Right renal pelvis (tissue), 4 donors: ENCODE measurements around the gene CLSTN1. TPM values are rescaled to one million over a fixed set of nuclear protein-coding genes. Genes with fewer than 3 reads are reported as not detected.
"Not testable (repeated sequence)": the region's sequence is repeated elsewhere in the genome, so short reads cannot be mapped to it uniquely, and the experiment has no call there.

Experiments
- DNase-seq, 4 donors: peaks; one replicate each; pipeline ENCODE4 v3.0.0-alpha.2; 2013; ENCODE audit warnings: low read depth in 4 of 4, low spot score in 3 of 4, missing footprints in 1 of 4
- polyA plus RNA-seq, 4 donors: library from polyadenylated mRNA; unstranded; fragments of 120-200 nt; gene quantifications; one replicate each; pipeline ENCODE4 v1.2.1, GENCODE V29; 2013; ENCODE audit not compliant: insufficient read length in 4 of 4

Gene CLSTN1
- polyA plus RNA-seq, 4 donors: 141 to 170 (median 147) TPM

DNA sequence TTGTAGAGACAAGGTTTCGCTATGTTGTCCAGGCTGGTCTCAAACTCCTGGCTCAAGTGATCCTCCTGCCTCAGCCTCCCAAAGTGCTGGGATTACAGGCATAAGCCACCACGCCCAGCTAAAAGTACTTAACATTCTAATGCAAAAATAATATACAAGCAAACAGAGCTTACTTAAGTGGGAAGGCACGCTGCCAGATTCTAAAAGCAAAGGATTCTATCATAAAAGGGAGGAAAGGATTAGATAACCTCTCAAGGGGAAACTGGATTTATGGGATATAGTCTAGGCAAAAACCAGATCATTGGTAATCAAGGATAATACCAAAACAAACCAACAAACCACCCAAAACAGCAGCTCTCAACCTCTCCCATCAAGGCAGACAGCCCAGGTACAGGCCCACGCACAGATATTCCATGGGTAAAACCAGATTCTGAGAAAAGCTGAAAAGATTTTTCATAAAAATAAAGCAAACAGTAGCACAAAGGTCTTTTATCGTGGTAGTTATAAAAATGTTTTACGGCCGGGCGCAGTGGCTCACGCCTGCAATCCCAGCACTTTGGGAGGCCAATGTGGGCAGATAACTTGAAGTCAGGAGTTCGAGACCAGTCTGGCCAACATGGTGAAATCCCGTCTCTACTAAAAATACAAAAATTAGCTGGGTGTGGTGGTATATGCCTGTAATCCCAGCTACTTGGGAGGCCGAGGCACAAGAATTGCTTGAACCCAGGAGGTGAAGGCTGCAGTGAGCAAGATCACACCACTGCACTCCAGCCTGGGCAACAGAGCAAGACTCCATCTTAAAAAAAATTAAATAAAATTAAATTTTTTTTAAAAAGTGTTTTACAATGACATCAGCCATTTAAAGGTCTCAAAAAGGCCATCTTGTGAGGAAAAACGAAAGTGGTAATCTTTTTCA, 20.5 kb downstream of the CLSTN1 start:
- DNase-seq: not testable (repeated sequence)

DNA sequence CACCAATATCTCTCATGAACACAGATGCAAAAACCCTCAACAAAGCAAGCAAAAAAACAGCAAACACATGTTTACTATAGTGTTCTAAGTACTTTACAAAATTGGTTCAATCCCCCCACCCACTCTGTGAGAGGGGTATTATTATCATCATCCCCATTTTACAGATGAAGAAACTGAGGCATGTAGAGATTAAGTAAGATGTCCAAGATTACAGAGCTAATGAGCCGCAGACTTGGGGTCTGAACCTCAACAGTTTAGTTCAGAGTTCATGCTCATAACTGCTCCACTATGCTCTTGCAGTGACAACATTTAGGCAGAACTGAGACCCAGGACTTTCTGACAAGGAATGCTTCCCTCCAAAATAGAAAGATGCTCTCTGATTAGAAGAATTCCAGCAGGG, 21.9 kb downstream of the CLSTN1 start:
- no peak for DNase-seq

DNA sequence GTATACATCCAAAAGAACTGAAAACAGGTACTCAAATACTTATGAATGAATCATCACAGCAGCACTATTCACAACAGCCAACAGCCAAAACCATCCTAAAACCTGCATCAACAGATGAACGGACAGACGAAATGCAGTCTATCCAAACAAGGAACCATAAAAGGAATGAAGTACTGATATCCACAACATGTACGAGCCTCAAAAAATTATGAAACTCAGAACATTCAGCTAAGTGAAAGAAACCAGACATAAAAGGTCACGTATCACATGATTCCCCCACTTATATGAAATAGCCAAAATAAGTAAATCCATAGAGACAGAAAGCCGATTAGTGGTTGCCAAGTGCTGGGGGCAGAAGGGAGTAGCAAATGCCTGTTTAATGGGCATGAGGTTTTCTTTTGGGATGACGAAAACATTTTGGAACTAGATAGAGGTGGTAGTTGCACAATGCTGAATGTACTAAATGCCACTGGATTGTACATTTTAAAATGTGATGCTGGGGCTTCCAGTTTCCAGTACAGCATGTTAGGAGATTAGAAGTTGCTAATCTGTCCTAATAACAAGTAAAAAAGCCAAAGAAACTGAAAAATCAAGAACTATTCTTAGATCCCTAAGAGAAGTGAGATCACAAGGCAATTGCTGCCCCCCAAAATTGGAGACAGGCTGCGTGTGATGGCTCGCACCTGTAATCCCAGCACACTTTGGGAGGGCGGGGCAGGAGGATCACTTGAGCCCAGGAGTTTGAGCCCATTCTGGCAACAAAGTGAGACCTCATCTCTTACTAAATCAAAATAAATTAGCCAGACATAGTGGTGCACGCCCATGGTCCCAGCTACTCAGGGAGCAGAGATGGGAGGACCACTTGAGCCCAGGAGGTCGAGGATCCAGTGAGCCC, 25.3 kb downstream of the CLSTN1 start:
- DNase-seq: no peak

DNA sequence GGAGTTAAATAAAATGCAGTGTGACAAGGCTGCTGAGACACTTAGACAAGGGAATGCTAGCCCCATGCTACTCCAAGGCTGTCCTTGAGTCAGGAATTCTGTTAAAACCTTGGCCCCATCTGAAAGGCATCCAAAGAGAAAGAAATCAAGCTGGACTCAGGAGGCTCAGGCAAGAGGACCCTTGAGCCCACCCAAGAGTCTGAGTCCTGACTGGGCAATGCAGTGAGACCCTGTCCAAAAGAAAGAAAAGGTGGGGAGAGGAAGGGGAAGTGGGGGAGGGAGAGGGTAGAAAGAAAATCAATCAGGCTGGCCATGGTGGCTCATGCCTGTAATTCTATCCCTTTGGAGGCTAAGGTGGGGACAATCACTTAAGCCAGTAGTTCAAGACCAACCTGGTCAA, 26.7 kb downstream of the CLSTN1 start:
- DNase-seq: no peak

DNA sequence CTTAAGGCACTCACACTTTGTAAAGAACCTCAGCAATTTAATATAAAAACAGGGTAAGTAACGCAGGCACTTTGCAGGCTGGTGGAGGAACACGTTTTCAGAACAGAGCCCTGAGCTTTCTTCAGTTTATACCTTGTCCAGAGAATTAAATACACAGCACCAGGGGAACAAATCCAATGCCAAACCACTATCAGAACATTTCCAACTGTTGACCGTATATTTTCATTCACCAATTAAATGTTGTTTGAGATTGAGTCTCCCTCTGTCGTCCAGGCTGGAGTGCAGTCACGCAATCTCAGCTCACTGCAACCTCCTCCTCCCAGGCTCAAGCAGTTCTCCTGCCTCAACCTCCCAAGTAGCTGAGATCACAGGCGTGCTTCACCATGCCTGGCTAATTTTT, 29.7 kb downstream of the CLSTN1 start:
- no peak for DNase-seq

DNA sequence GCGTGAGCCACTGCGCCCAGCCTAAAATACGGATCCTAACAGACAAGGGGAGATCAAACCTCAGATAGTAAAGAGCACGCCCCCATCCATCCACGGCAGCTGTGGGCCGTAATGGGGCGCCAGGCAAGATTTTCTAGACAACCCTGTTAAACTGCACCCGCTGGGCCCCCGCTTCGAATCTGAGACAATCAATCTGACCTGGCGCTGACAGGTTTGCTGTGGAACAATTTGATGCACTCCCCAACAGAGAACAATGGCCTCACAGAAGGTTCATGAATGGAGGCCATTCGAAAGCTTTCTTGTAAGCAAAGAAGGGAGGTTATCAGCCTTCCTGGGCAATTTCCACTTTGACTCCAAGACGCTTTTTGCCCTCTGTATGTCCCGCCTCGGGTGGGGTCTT, 30.5 kb downstream of the CLSTN1 start:
- DNase-seq: no peak

DNA sequence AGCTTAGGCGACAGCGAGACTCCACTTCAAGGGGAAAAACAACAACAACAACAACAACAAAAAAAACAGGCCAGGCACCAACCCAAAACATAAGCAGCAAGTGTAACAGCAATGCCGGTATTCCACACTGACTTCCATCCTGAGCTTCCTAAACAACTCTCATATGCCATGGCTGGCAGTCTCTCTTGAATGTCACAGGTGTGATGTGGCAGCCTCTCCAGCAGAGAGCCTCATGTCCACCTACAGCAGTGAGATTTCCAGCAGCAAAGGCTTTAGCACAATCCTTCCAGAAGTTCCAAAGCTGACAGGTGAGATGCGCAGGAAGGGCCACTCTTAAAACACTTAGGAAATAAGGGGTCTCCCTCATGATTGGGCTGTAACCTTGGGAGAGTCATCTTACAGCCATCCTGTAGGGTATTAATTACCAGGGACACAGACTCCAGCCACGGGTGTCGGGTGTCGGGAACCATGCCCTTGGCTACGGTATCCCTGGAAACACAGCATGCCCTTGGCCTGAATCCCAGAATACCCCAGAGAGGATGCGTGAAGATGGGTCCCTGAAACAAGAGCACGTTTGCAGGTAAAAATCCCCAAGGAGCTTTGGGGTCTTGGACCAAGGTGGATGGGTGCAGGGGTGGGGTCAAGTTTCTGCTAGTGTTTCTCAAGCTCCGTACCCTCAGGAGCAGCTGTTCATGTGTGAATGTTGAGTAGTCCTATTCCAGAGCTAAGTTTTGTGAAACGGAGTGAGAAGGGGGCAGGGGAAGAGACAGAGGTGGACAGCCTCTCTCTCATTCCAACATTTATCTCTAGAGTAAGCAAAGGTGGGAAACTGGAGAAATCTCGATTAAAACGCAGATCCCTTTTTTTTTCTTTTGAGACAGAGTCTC, 31.4 kb downstream of the CLSTN1 start:
- DNase-seq: peak in 2 of 4 donors; percentile 41 to 65

DNA sequence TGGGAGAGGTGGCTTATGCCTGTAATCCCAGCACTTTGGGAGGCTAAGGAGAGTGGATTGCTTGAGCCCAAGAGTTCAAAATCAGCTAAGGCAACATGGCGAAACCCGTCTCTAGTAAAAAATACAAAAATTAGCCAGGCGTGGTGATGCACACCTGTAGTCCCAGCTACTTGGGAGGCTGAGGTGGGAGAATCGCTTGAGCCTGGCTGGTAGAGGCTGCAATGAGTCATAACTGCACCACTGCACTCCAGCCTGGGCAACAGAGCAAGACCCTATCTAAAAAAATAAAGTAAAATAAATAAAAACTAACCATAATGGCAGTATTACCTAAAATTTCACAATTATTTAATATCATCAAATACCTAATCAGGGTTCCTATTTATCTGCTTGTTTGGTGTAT, 34.1 kb downstream of the CLSTN1 start:
- not testable (repeated sequence) for DNase-seq

DNA sequence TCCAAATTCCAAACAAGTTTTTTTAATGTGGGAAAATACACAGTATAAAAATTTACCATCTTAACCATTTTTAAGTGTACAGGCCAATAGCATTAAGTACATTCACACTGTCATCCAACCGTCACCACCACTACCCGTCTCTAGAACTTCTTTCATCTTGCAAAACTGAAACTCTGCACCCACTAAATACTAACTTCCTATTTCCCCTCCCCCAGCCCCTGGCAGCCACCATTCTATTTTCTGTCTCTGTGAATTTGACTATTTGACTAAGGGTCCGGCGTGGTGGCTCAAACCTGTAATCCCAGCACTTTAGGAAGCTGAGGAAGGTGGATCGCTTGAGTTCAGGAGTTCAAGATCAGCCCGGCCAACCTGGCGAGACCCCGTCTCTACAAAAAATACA, 36.1 kb downstream of the CLSTN1 start:
- no peak for DNase-seq

DNA sequence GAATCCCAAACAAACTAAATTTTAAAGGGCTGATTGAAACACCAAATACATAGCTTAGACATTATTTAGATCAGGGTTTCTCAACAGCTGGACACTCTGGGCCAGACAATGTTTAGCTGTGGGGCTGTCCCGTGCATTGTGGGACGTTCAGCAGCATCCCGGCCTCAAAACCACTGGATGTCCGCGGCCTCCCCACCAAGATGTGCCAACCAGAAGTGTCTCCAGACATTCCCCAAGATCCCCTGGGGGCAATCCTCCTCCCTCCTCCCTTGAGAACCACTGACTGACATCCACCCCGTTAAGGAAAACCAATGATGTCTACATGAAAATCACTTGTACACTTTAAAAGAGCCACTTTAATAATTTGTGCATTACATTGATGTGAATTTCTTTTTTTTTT, 38.4 kb downstream of the CLSTN1 start:
- DNase-seq: no peak

DNA sequence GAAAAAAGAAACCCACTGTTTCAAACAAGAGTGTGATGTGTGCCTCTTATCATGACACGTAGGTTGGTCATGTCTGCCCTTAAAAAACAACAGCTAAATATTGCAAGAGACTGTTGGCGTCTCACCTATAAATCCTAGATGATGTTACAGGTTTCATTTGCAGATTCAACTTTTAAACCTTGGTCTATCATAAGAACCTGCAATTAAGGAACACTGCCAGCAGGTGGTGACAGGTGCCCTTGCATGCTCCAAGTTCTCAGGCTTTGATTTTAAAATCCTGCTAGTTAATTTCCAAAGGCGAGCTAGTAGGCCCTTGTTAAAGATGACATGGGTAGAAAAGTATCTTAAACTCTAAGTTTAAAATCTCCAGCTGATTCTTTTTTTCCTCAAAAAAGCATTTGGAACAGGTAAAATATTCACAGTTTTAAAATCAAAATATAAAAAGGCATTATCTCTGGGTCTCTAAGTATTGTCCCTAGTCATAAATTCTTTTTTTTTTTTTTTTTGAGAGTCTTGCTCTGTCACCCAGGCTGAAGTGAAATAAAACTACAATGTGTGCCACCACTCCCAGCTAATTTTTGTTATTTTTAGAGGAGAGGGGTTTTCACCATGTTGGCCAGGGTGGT, 39.1 kb downstream of the CLSTN1 start:
- peak in 1 of 4 donors; percentile 32 for DNase-seq

DNA sequence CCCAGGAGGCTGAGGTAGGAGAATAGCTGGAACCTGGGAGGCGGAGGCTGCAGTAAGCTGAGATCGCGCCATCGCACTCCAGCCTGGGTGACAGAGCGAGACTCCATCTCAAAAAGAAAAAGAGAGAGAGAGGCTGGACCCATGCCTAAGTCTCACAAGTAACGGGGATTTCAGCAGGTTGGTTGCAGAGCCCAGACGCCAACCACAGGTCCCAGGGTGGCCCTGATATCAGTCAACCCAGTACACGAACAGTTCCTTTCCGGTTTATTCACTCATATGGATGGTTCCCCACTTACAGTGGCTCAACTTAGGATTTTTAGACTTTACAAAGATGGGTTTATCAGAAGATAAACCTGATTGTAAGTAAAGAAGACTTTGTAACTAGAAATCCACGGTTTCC, 40.9 kb downstream of the CLSTN1 start:
- DNase-seq: no peak

DNA sequence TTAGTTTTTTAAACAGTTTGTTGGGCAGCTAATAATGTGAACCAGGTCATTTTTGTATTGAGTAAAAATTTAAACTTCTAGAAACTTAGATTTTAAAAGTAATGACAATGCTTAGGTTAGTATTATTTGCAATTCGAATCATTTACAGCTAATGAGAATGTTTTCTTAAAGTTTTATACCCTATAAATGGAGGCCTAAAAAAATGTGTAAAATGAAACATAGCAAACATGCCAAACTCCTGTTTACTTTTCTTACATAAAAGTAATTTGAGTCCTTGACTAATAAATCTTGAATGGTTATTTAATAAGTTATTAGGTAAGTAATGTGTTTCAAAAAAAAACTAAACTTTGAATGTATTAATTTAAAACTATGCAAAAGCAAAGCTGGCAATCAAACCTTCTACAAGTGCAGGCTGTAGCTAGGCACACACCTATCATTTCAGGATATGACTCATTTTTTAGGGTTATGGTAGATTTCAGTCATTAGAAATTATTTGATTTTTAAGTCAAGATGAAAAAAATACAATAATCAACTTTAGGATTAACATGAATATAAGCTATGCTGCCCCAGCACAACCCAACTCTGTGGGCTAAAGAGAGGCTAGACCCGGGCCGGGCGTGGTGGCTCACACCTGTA, 41.5 kb downstream of the CLSTN1 start:
- no peak for DNase-seq

DNA sequence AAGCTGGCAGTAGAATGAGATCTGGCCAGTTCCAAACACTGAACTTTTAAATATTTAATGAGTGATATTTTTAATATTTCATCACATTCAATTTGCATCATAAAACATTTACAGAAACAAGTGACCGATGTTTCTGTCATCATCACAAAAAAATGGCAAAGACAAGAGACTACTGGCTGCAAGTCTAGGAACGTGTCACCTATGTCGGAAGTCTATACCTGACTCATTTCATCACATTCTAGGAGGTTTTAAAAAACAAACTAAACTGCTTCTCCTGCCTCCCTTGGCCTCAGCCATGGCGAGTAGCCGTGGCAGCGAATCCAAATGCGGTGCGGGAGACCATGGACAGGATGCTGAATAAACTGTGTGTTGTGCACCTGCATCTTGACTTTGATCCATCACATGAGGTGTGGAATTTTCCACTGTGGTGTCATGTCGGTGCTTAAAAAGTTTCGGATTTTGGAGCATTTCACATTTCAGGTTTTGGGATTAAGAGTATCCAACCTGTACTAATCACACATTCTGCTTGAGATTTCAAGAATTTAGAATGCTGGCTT, 43.1 kb downstream of the CLSTN1 start:
- DNase-seq: no peak

DNA sequence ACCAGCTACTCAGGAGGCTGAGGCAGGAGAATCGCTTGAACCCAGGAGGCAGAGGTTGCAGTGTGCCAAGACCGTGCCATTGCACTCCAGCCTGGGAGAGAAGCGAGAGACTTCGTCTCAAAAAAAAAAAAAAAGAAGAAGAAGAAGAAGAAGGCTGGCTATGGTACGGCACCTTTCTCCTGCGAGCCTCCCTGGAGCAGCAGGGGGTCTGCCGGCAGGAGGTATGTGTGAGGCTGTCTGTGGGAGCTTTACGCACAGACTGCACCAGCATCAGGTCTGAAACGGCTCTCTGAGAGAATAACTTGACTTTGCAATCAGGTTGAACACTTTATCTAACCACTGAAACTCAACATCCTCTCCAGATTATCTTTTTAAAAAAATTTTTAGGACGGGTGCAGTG, 44.9 kb downstream of the CLSTN1 start:
- DNase-seq: no peak

DNA sequence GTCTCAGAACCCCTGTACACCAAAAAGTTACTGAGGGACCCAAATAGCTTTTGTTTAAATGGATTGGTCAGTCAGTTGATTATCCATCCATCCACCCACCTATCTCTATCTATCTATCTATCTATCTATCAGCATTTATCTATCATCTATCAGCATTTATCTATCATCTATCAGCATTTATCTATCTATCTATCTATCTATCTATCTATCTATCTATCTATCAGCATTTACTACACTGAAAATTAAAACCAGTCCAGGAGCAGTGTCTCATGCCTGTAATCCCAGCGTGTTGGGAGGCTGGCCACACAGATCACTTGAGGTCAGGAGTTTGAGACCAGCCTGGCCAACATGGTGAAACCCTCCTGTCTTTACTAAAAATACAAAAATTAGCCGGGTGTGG, 47.1 kb downstream of the CLSTN1 start:
- DNase-seq: no peak

DNA sequence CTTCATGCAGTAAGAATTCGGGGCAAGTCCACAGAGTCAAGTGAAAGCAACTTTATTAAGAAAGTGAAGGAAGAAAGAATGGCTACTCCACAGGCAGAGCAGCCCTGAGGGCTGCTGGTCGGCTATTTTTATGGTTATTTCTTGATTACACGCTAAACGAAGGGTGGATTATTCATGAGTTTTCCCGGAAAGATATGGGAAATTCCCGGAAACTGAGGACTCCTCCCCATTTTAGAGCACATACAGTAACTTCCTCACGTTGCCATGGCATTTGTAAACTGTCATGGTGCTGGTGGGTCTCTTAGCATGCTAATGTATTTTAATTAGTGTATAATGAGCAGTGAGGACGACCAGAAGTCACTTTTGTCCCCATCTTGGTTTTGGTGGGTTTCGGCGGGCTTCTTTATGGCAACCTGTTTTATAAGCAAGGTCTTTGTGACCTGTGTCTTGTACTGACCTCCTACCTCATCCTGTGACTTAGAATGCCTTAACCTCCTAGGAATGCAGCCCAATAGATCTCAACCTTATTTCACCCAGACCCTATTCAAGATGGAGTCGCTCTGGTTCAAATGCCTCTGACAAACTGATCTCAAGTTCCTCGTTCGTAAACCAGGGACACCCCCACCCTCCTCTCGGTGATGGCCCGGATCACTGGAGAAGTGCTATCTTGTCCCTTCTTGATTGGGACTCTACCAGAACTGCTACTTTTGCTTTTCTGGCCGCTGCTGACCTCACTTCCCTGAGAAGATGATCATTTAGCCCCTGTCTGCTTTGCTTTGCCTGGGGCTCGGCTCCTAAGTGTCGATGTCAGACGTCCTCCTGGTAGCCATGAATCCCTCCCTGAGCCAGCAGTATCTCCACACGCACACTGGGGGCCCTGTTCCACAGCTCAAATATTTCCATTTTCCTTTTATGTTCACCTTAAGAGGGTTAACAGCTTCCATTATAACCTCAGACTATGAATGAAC, 48.8 kb downstream of the CLSTN1 start:
- no peak for DNase-seq

DNA sequence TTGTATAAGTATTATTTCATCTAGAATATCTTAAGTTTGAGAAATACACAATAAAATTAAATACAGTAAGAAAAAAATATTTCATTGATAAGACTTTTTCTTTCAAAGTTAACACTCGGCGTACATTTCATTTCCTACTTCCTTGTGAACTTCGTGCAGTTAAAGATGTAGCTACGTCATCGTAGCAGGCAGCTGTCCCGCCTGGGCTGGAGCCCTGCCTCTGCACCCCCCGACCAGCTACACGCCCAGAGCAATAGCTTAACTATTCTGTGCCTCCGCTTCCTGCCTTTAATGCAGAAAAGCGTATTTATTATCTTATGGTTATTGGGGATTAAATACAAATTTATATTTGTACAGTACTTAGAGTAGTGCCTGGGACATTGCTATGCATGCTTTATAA, 53.5 kb downstream of the CLSTN1 start:
- DNase-seq: no peak
